GM13977 (cell line): ENCODE results near the gene LAMC3.

Experiments
- DNase-seq: peaks from one replicate; pipeline ENCODE4 v3.0.0; 2012; ENCODE audit warnings: low spot score
- in situ Hi-C: fragments of 300-500 bp; cut with MboI; formaldehyde crosslinking; loops from one replicate; pipeline ENCODE4 v1.12.0; 2022; ENCODE audit warnings: low sequenced_read_pairs, low pct_unique_long_range_greater_than_20kb, mixed read lengths, inconsistent platforms; ENCODE audit not compliant: unreplicated experiment
- TF ChIP-seq, protein P1 (sequence below): IDR thresholded peaks from 2 replicates; pipeline ENCODE4 v1.5.1; 2012; ENCODE audit warnings: mild to moderate bottlenecking, control low read depth; ENCODE audit not compliant: insufficient read depth; ENCODE audit errors: extremely low read depth, missing control alignments

The LAMC3 gene

DNA sequence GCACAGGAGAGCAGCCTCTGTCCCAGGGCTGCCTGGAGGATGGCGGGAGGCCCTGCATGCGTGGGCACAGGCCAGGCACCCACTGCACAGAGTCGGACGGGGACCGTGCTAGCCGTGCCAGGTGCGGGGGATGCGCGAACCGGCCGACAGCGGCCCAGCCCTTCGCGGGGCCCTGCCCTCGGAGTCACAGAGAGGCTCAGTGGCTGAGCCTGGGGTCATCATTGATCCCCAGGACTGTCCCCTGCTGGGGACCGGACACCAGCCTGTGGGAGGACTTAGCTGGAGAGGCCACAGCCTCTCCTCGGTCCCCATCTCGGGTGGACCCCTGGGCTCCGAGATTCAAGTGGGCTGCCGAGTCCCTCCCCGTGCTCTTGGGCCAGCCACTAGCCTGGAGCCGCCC lies 19.1 kb upstream of the LAMC3 start:
- in situ Hi-C loops = no loop called here
- TF ChIP-seq, protein P1, sequence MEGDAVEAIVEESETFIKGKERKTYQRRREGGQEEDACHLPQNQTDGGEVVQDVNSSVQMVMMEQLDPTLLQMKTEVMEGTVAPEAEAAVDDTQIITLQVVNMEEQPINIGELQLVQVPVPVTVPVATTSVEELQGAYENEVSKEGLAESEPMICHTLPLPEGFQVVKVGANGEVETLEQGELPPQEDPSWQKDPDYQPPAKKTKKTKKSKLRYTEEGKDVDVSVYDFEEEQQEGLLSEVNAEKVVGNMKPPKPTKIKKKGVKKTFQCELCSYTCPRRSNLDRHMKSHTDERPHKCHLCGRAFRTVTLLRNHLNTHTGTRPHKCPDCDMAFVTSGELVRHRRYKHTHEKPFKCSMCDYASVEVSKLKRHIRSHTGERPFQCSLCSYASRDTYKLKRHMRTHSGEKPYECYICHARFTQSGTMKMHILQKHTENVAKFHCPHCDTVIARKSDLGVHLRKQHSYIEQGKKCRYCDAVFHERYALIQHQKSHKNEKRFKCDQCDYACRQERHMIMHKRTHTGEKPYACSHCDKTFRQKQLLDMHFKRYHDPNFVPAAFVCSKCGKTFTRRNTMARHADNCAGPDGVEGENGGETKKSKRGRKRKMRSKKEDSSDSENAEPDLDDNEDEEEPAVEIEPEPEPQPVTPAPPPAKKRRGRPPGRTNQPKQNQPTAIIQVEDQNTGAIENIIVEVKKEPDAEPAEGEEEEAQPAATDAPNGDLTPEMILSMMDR = no peak
- DNase-seq = no peak

DNA sequence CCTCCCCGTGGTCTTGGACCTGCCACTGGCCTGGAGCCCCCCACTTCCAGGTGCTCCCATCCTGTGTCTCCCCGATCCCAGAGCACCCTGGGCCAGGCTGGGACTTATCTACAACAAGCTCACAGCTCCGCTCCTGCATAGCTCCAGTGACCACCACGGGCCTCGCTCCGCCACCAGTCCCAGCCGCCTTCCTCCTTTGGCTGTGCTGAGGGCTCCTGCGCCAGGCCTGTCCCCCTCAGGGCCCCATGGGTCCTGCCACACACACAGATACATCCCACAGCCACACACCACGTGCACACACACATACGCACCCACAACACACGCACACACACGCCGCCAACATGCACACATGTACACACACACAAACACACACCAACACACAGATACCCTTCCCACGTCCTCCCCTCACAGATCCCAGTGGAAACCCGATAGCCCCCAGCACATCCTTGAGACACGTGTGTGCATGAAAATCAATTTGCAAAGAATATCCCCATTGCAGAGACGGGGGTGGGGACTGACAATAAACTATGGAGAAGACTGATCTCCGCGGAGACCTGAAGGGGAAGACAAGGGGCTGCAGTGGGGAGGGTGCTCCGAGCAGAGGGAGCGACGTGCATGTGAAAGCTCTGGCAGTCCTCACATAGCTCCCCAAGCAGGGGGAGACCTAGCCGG lies 18.5 kb upstream of the LAMC3 start:
- in situ Hi-C loops = no loop called here
- no peak for DNase-seq
- TF ChIP-seq, protein P1 = no peak

DNA sequence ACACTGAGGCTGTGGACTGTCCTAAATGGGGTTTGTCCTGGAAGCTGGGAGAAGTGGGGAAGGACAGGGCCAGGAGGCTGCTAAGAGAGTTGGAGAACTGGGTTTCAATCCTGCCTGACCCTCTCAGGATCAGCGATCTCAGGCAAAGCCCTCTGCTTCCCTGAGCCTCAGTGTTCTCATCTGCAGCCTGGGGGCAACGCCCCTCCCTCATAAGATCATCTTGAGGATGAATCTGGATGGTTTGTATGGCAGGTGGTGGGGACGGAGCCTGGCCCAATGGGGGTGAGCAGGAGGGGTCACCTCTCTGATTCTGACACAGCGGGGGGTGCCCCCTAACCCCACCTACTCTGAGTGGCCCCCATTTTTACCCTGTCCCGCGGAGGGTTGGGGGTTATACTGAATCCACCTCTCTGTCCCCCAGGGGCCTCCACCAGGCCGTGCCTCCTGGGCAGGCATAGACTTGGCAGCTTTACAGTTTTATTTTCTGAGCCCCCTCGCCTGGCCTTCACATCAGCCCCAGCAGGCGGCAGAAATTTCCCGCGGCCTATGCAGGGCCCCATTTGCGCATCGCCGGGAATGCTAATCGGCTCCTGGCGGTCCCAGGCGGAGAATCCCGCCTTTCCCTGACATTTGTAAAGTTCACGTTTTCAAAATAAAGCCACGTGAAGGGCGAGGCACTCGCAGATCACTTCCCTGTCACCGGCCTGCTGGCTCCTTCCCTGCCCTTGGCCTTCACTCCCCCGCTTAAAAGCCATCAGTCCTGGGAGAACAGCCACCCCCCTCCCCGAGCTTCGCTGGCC lies 17.8 kb upstream of the LAMC3 start:
- in situ Hi-C loops = no loop called here
- no peak for DNase-seq
- TF ChIP-seq, protein P1 = no peak

DNA sequence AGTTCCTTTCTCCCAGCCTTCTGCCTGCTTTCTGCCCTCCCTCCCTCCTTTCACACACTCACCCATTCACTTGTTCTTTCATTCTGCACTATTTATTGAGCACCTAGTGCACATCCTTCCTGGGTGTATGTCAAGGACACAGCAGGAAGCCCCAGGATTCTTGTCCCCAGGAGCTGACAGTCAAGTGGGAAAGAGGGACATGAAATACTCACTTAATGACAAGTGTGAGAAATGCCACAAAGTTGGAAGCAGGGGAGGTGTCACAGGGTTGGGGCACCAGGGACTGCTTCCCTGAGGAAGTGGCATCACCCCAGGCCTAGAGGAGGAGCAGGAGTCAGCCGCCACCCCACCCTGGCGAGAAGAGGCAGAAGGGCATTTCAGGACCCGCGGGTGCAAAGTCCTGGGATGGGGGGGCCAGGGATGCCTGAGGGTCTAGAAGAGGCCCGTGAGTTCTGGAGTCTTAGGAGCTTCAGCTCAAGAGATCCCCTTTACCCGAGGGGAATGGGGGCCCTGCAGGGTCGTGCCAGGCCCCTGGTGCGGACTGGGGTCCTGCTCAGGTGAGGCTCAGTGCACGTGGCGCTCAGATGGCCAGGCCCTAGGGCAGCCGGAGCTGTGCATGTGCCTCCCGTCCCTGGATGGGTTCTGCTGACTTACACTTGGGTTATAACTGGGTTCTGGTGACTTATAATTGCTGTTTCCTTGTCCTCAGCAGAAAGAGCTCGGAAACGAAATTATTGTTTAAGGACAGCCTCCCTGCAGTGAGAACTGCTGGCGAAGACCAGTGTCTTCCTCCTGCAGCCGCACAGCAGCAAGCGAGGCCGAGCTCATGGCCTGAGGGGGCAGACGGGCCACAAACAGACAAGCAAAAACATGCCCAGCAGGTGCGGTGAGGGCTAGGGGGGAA lies 16.9 kb upstream of the LAMC3 start:
- TF ChIP-seq, protein P1 = no peak
- in situ Hi-C loops = no loop called here
- DNase-seq = no peak

DNA sequence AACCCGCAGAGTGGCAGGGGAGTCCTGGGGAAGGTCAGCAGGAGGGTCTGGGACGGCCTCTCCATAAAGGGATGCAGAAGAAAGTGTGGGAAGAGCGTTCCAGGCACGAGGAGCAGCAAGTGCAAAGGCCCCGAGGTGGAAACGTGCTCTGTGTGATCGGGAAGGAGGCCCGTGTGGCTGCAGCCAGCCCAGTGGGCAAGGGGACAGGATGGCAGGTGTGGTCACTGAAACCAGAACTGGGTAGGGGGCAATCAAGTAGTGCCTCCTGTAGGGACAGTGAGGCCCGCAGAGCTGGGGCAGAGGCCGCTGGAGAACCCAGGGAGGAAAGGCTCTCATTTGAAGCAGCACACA lies 16.3 kb upstream of the LAMC3 start:
- no peak for DNase-seq
- in situ Hi-C loops = no loop called here
- TF ChIP-seq, protein P1 = no peak

DNA sequence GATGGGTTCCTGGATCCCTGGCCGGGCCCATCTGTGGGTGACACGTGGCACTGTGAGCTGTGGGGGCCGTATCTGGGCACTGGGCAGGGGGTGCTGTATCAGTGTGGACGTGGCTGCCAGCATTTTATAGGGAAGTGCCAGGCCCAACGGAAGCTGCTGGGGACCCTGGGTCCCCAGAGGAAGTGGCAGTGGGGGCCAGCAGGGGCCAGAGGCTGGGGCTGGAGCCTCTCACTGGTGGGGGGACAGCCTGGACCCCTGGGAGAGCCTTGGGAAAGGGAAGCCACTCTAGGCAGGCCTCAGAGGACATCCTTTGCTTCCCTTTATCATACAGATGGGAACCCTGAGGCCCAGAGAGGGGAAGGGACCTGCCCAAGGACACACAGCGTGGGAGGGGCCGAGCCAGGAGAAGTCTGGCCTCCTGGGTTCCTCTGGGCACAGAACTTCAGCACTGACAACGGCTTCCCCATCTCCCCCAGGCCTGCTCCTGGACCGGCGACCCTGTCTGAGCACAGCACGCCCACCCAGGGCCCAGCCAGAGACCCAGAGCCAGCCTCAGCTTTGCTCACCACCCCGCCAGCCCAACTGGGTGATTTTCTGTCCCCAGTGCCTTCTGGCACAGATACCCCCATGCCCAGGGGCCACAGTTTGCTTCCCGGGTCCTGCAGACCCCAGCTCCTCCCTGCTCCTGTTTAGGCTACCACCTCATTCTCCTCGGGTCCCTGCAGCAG lies 15.5 kb upstream of the LAMC3 start:
- in situ Hi-C loops = no loop called here
- TF ChIP-seq, protein P1 = no peak
- DNase-seq = no peak
